ENCODE results near the gene HMOX1. TPM values are rescaled to one million over a fixed set of nuclear protein-coding genes. Genes with fewer than 3 reads are reported as not detected.
"Not testable (repeated sequence)": the region's sequence is repeated elsewhere in the genome, so short reads cannot be mapped to it uniquely, and the experiment has no call there.

Gene HMOX1
- total RNA-seq, 1 experiment from 2014 or later = 93.0 TPM

- Histone ChIP-seq H3K27me3 (replicated peaks; ENCODE audit: control insufficient read depth, insufficient read depth, low read length) (no peaks in the 10 kb centered on the region), H3K36me3 (ENCODE audit: control insufficient read depth, insufficient read depth, low read length) (no peaks in the 10 kb centered on the region; the same call in 1 of the 2 replicates), H3K4me1 (no peaks in the 10 kb centered on the region), H3K9me3 (no peaks in the 10 kb centered on the region), H3K4me3 (ENCODE audit: low read depth, low read length) (no peak overlapping the region)
- H3K4me3 Mint-ChIP-seq (ENCODE audit: unreplicated experiment) = no peak overlapping the region
- intact Hi-C loops (cut with micrococcal nuclease; ENCODE audit: unreplicated experiment) = no loop called here
- peaks cover 11% of the 10 kb centered on the region for H3K4me1 Mint-ChIP-seq (ENCODE audit: low read depth, unreplicated experiment)
- no peak for DNase-seq
- peaks cover 53% of the 10 kb centered on the region for H3K36me3 Mint-ChIP-seq (ENCODE audit: insufficient read depth, unreplicated experiment)
- no peaks in the 10 kb centered on the region for H3K9me3 Mint-ChIP-seq (ENCODE audit: unreplicated experiment)
- no peaks in the 10 kb centered on the region for H3K27me3 Mint-ChIP-seq (ENCODE audit: insufficient read depth, unreplicated experiment)
- BruUV-seq (replicated peaks) = TSS peak; percentile 53
- ChIA-PET CTCF (no interaction called here), POLR2A (no interaction called here)
- H3K27ac Mint-ChIP-seq (ENCODE audit: unreplicated experiment) = peak overlapping the region; percentile 40
- TF ChIP-seq CTCF (IDR thresholded peaks at IDR 0.05; ENCODE audit: insufficient read depth in 1 of 2, low read depth in 1 of 2, low read length in 1 of 2, severe bottlenecking in 1 of 2, unreplicated experiment in 1 of 2) = no peak
Observed at GRCh38 chr22:35393116-35394010, 12.5 kb downstream of the HMOX1 start.

GRCh38 chr22:35394011-35394312 is 13.1 kb downstream of the HMOX1 start:
- no peak overlapping the region for H3K27ac Mint-ChIP-seq (ENCODE audit: unreplicated experiment)
- ChIA-PET CTCF (no interaction called here), POLR2A (no interaction called here)
- no peaks in the 10 kb centered on the region for H3K9me3 Mint-ChIP-seq (ENCODE audit: unreplicated experiment)
- H3K27me3 Mint-ChIP-seq (ENCODE audit: insufficient read depth, unreplicated experiment) = no peaks in the 10 kb centered on the region
- intact Hi-C loops (cut with micrococcal nuclease; ENCODE audit: unreplicated experiment) = no loop called here
- Histone ChIP-seq H3K4me3 (ENCODE audit: low read depth, low read length) (no peak overlapping the region), H3K4me1 (peaks cover under 1% of the 10 kb centered on the region; the same call in 1 of the 2 replicates), H3K27me3 (replicated peaks; ENCODE audit: control insufficient read depth, insufficient read depth, low read length) (no peaks in the 10 kb centered on the region), H3K9me3 (no peaks in the 10 kb centered on the region), H3K36me3 (ENCODE audit: control insufficient read depth, insufficient read depth, low read length) (no peaks in the 10 kb centered on the region; the same call in 1 of the 2 replicates)
- H3K4me3 Mint-ChIP-seq (ENCODE audit: unreplicated experiment) = no peak overlapping the region
- peaks cover 47% of the 10 kb centered on the region for H3K36me3 Mint-ChIP-seq (ENCODE audit: insufficient read depth, unreplicated experiment)
- no peak for DNase-seq
- no TSS peak for BruUV-seq (replicated peaks)
- TF ChIP-seq CTCF (IDR thresholded peaks at IDR 0.05; ENCODE audit: insufficient read depth in 1 of 2, low read depth in 1 of 2, low read length in 1 of 2, severe bottlenecking in 1 of 2, unreplicated experiment in 1 of 2) = no peak
- H3K4me1 Mint-ChIP-seq (ENCODE audit: low read depth, unreplicated experiment) = peaks cover 7% of the 10 kb centered on the region

GRCh38 chr22:35394810-35395563 is 14.1 kb downstream of the HMOX1 start:
- no TSS peak for BruUV-seq (replicated peaks)

GRCh38 chr22:35396622-35397021 is 15.7 kb downstream of the HMOX1 start:
- H3K4me3 ChIP-seq (ENCODE audit: low read depth, low read length); H3K27me3 ChIP-seq (replicated peaks; ENCODE audit: control insufficient read depth, insufficient read depth, low read length); POLR2A ChIA-PET; H3K4me3 Mint-ChIP-seq (ENCODE audit: unreplicated experiment); CTCF ChIA-PET; H3K9me3 ChIP-seq; H3K9me3 Mint-ChIP-seq (ENCODE audit: unreplicated experiment); H3K4me1 ChIP-seq; DNase-seq; H3K27me3 Mint-ChIP-seq (ENCODE audit: insufficient read depth, unreplicated experiment); H3K36me3 ChIP-seq (ENCODE audit: control insufficient read depth, insufficient read depth, low read length); BruUV-seq (replicated peaks); H3K4me1 Mint-ChIP-seq (ENCODE audit: low read depth, unreplicated experiment): not testable (repeated sequence)
- intact Hi-C loops (cut with micrococcal nuclease; ENCODE audit: unreplicated experiment) = loop anchor here (5.0 kb wide), 1 partner anchor 44 kb away; no protein-coding TSS in a partner anchor
- Mint-ChIP-seq H3K36me3 (ENCODE audit: insufficient read depth, unreplicated experiment) (peaks cover 43% of the 10 kb centered on the region), H3K27ac (ENCODE audit: unreplicated experiment) (peak overlapping the region; percentile 69)

More at GRCh38 chr22:35394810-35395563, 14.1 kb downstream of the HMOX1 start:
- DNase-seq = no peak
- Mint-ChIP-seq H3K9me3 (ENCODE audit: unreplicated experiment) (no peaks in the 10 kb centered on the region), H3K4me1 (ENCODE audit: low read depth, unreplicated experiment) (peaks cover 5% of the 10 kb centered on the region), H3K4me3 (ENCODE audit: unreplicated experiment) (no peak overlapping the region), H3K36me3 (ENCODE audit: insufficient read depth, unreplicated experiment) (peaks cover 46% of the 10 kb centered on the region), H3K27me3 (ENCODE audit: insufficient read depth, unreplicated experiment) (no peaks in the 10 kb centered on the region), H3K27ac (ENCODE audit: unreplicated experiment) (no peak overlapping the region)
- CTCF ChIA-PET = interaction anchor here (0.6 kb wide), 1 partner anchor 37 kb away, joined by 3 read pairs; no protein-coding TSS in a partner anchor
- TF ChIP-seq CTCF (IDR thresholded peaks at IDR 0.05; ENCODE audit: insufficient read depth in 1 of 2, low read depth in 1 of 2, low read length in 1 of 2, severe bottlenecking in 1 of 2, unreplicated experiment in 1 of 2) = no peak
- Histone ChIP-seq H3K4me1 (peaks cover 5% of the 10 kb centered on the region), H3K4me3 (ENCODE audit: low read depth, low read length) (no peak overlapping the region), H3K9me3 (no peaks in the 10 kb centered on the region), H3K36me3 (ENCODE audit: control insufficient read depth, insufficient read depth, low read length) (no peaks in the 10 kb centered on the region), H3K27me3 (replicated peaks; ENCODE audit: control insufficient read depth, insufficient read depth, low read length) (no peaks in the 10 kb centered on the region)
- POLR2A ChIA-PET = no interaction called here
- intact Hi-C loops (cut with micrococcal nuclease; ENCODE audit: unreplicated experiment) = loop anchor here (5.0 kb wide), 1 partner anchor 43 kb away; no protein-coding TSS in a partner anchor
